Muscle layer of colon (tissue), 2 donors: ENCODE measurements around the gene NALCN.

Source experiments
- H3K27ac ChIP-seq: one replicate; pipeline ENCODE4 v1.7.0; 2013; ENCODE audit warnings: low read depth, mild to moderate bottlenecking, low read length, moderate library complexity
- H3K27me3 ChIP-seq, 2 donors: one replicate each; pipeline ENCODE4 v1.7.0; 2013; ENCODE audit warnings: low read length in 2 of 2, mild to moderate bottlenecking in 2 of 2; ENCODE audit not compliant: insufficient read depth in 2 of 2, control insufficient read depth in 1 of 2
- H3K36me3 ChIP-seq: one replicate; pipeline ENCODE4 v1.7.0; 2013; ENCODE audit warnings: mild to moderate bottlenecking, low read length; ENCODE audit not compliant: insufficient read depth
- H3K4me1 ChIP-seq: one replicate; pipeline ENCODE4 v1.7.0; 2013; ENCODE audit warnings: mild to moderate bottlenecking, low read length; ENCODE audit not compliant: insufficient read depth
- H3K4me3 ChIP-seq, 2 donors: one replicate each; pipeline ENCODE4 v1.7.0; 2013; ENCODE audit warnings: low read length in 2 of 2, low read depth in 1 of 2, mild to moderate bottlenecking in 1 of 2, moderate library complexity in 1 of 2
- H3K9ac ChIP-seq: one replicate; pipeline ENCODE4 v1.7.0; 2013; ENCODE audit warnings: low read length
- H3K9me3 ChIP-seq: one replicate; pipeline ENCODE4 v1.7.0; 2013; ENCODE audit warnings: mild to moderate bottlenecking, low read length
- donor health status: abdominal sarcoma.
- donor health status: Adenocarcinoma of cecum.

NALCN gene

GRCh38 chr13:101447852-101448251, 31.5 kb upstream of the NALCN start:
- no peak overlapping the region for H3K9ac ChIP-seq
- H3K36me3 ChIP-seq, result no peaks in the 10 kb centered on the region
- H3K4me3 ChIP-seq, result no peak overlapping the region
- H3K9me3 ChIP-seq, result no peaks in the 10 kb centered on the region
- H3K27ac ChIP-seq, result no peak overlapping the region
- H3K27me3 ChIP-seq, result no peaks in the 10 kb centered on the region
- no peaks in the 10 kb centered on the region for H3K4me1 ChIP-seq

DNA sequence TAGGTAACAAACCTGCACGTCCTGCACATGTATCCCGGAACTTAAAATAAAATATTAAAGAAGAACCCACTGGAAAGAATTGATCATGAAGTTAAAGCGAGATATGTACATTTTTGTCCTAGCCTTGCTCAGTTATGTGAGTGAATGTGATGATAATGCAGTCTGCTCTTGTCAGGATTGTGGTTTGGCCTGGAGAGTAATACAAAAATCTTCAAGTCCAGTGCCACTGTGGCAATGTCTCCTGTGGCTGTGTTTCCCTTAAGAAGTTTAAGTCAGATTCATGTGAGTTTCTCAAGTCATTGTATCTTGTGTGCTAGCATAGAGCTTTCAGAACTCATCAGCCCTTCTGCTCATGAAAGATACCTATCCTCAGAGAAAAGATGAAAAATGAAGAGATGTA, 18.2 kb upstream of the NALCN start:
- no peak overlapping the region for H3K9ac ChIP-seq
- H3K27me3 ChIP-seq, result no peaks in the 10 kb centered on the region
- H3K36me3 ChIP-seq, result no peaks in the 10 kb centered on the region
- no peak overlapping the region for H3K27ac ChIP-seq
- H3K9me3 ChIP-seq, result no peaks in the 10 kb centered on the region
- H3K4me3 ChIP-seq, result no peak overlapping the region
- no peaks in the 10 kb centered on the region for H3K4me1 ChIP-seq

DNA sequence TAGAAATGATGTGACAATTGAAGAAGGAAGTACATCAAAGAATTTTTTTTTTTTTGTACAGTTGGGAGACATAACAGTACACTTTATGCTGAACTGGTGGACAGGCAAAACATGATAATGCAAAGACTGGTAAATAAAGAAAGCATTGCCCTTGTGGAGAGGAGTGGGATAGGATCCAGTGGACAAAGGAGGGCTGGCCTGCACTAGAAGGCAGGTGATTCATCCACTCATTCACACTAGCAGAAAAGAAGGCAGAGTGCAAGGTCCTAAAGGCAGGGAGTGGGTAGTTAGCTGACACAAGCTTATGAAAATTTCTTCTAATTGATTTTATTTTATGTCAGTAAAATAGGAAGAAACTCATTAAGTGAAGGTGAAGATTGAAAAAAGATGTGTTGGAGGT, 17.6 kb upstream of the NALCN start:
- H3K27ac ChIP-seq, result no peak overlapping the region
- H3K36me3 ChIP-seq, result no peaks in the 10 kb centered on the region
- H3K9ac ChIP-seq, result no peak overlapping the region
- H3K4me3 ChIP-seq, result no peak overlapping the region
- H3K9me3 ChIP-seq, result no peaks in the 10 kb centered on the region
- no peaks in the 10 kb centered on the region for H3K4me1 ChIP-seq
- no peaks in the 10 kb centered on the region for H3K27me3 ChIP-seq

DNA sequence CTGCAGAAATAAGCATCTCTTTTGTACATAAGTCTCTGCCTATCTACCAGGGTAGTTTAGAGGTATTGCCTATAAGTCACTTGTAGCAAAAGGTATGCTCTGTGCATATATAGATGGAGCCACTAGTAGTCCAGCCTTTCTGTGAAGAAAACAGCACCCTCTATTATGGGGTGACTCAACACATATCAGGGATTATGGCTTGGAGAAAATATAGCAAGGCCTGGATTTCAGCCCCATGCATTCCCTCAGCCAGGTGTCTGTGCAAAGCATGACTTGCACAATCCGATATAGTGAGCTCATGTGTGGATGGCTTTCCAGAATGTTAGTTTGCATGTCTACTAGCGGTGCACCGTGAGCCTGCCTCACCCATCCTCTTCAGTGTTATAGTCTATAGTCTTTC, 13.4 kb upstream of the NALCN start:
- Histone ChIP-seq H3K9me3 (no peaks in the 10 kb centered on the region), H3K27ac (no peak overlapping the region), H3K9ac (no peak overlapping the region), H3K27me3 (no peaks in the 10 kb centered on the region), H3K36me3 (no peaks in the 10 kb centered on the region), H3K4me1 (no peaks in the 10 kb centered on the region), H3K4me3 (no peak overlapping the region)

GRCh38 chr13:101425623-101426022, 9.3 kb upstream of the NALCN start:
- Histone ChIP-seq H3K27me3 (no peaks in the 10 kb centered on the region), H3K9ac (no peak overlapping the region), H3K36me3 (no peaks in the 10 kb centered on the region), H3K4me1 (no peaks in the 10 kb centered on the region), H3K4me3 (no peak overlapping the region), H3K27ac (no peak overlapping the region), H3K9me3 (no peaks in the 10 kb centered on the region)

DNA sequence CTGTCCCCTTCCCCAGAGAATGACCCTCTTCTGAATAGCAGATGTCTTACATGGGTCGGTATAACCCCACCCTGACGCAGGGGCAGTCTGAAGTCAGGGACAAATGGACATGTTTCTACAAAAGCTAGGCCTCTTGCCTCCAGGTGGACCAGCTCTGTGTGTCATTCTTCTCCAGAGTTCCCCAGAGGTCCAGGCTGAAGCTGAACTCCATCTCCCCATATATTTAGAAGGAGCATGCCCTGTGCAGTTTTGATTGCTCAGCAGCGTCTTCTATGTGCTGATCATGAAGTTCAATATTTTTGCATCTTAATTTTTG, 8.8 kb upstream of the NALCN start:
- H3K36me3 ChIP-seq, result no peaks in the 10 kb centered on the region
- no peak overlapping the region for H3K27ac ChIP-seq
- H3K4me3 ChIP-seq, result no peak overlapping the region
- H3K9me3 ChIP-seq, result no peaks in the 10 kb centered on the region
- no peaks in the 10 kb centered on the region for H3K4me1 ChIP-seq
- H3K9ac ChIP-seq, result no peak overlapping the region
- H3K27me3 ChIP-seq, result no peaks in the 10 kb centered on the region

DNA sequence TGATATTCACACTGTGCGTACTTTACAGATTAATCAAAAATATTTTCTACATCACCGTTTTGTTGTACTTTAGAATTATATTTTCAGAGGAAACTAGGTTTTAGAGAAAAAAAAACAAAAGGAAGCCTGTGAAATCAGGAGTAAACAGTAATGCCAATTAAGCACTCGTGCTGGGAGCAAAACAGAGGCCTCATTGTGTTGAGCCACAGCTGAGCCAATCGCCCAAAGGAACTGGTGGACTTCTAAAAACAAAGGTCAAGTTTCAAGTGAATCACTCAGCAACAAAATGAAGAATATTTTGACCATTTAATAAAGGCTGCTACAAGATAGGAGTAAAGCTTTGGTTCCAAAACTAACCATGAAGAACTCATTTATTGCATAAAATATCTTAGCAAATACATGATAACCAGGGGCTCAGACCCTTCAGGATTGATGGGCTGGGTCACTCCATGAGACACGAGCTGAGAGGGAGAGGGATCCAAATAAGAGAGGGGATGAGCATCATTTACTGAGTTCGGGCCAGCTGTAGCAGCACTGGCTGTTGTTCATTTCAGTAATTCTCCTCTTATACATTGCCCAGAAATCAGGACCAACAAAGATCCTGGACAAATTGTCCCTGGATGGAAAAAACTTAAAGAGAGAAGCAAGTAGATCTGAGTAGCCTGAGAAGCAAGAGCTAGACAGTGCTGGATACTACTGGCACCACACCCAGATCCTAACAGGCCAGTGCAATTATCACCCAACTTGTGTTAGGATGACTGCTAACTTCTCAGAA, 8.3 kb upstream of the NALCN start:
- no peaks in the 10 kb centered on the region for H3K9me3 ChIP-seq
- no peak overlapping the region for H3K9ac ChIP-seq
- no peaks in the 10 kb centered on the region for H3K27me3 ChIP-seq
- H3K4me1 ChIP-seq, result no peaks in the 10 kb centered on the region
- H3K36me3 ChIP-seq, result no peaks in the 10 kb centered on the region
- no peak overlapping the region for H3K27ac ChIP-seq
- no peak overlapping the region for H3K4me3 ChIP-seq

DNA sequence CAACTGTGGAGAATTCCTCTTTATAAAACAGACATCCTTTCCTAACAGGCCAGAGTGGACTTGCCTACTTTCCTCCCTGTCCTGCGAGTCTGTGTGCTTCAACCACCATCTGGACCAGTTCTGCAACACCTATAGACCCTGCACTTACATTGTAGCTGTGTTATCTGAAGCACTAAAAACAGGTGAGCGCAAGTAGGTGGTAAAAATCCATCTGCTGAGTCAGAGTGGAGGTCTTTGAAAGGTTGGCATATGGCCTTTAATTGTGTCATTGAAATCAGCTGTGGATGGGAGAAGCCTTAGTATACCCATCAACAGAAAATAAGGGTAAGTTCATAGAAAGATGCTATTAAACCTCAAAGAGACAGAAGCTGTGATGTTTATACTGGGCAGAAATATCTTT, 7.6 kb upstream of the NALCN start:
- no peak overlapping the region for H3K9ac ChIP-seq
- no peaks in the 10 kb centered on the region for H3K27me3 ChIP-seq
- H3K9me3 ChIP-seq, result no peaks in the 10 kb centered on the region
- H3K27ac ChIP-seq, result no peak overlapping the region
- no peaks in the 10 kb centered on the region for H3K4me1 ChIP-seq
- H3K4me3 ChIP-seq, result no peak overlapping the region
- no peaks in the 10 kb centered on the region for H3K36me3 ChIP-seq

DNA sequence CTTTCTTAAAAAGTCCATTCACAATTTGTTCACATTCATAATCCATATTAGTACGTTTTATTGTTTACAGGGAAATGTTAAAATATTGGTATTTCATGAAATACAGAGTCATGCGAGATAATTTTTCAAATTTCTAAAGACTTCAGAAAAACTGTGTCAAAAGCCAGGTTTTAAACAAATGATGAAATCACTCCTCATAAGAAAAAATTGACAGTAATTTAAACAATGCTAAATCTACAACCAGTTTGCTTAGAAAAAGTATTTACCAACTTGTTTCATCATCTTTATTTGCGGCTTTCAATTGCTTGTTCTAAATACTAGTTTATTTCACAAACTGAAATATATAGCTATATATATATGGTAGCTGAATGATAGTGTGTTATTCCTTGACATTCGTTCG, 1.2 kb upstream of the NALCN start:
- Histone ChIP-seq H3K9me3 (no peaks in the 10 kb centered on the region), H3K27ac (no peak overlapping the region), H3K9ac (no peak overlapping the region), H3K36me3 (no peaks in the 10 kb centered on the region), H3K4me3 (no peak overlapping the region), H3K4me1 (no peaks in the 10 kb centered on the region), H3K27me3 (peaks cover 7 to 14% of the 10 kb centered on the region in 2 donors)

GRCh38 chr13:101417043-101417406, 717 bp upstream of the NALCN start:
- no peak overlapping the region for H3K27ac ChIP-seq
- H3K9me3 ChIP-seq, result no peaks in the 10 kb centered on the region
- H3K4me1 ChIP-seq, result no peaks in the 10 kb centered on the region
- no peaks in the 10 kb centered on the region for H3K36me3 ChIP-seq
- H3K9ac ChIP-seq, result no peak overlapping the region
- peaks cover 7 to 14% of the 10 kb centered on the region in 2 donors for H3K27me3 ChIP-seq
- H3K4me3 ChIP-seq, result peak overlapping the region in 1 of 2 donors; percentile 20

DNA sequence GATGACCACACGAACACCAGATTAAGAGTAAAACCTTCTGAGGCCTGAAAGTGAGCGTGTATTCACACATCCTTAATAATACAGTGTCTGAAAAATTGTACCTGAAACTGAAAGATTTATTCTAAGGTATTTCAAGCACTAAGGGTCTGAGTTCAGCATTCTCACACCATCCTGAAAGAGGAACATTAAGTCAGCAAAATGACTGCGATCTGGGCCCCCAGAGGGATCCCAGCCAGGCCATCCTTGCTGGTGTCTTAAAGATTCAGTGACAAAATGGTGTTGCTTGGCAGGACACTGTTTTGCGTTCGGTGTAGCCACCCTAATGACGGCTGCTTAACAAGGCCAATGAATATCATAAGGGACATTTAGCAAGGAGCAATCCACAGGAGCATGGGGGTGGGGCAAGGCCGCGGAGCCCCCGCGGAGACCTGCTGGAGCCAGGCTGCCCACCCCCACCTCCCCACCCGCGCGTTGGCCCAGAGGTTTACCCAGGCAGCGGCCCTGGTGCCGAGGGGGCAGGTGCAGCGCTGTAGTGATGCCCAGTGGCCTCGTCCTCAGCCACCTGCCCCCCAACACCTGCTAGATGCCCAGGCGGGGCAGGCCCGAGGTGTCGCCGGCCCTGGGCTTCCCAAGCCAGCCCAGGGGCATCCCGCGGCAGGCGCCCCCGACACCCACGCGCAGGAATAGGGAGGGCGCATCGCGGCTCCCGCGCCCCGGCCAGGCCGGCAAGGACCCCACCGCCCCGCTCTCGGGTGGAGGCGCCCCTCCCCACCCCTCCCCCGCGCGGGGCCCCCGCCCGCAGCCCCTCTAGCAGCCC, 742 bp downstream of the NALCN start:
- Histone ChIP-seq H3K4me3 (no peak overlapping the region), H3K9me3 (no peaks in the 10 kb centered on the region), H3K27ac (no peak overlapping the region), H3K9ac (no peak overlapping the region), H3K4me1 (no peaks in the 10 kb centered on the region), H3K36me3 (no peaks in the 10 kb centered on the region), H3K27me3 (peaks cover 7 to 14% of the 10 kb centered on the region in 2 donors)

DNA sequence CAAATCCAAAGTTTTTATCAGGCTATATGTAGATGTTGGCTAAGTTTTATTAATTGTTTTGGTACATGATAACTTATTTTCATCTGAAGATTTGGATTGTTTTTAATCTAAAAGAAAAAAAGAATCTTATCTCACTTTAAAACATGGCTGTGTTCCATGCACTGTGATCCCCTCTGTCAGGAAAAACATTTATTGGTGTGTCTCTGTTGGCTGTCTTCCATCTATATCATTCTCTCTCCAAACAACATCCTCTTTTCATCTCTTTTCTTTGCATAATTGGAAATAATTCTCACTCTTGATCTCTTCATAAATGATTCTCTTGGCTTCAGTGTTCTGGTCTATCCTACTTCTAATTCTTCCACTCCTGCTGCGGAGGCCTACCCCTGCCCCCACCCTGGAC, 4.2 kb downstream of the NALCN start:
- H3K4me3 ChIP-seq, result no peak overlapping the region
- H3K36me3 ChIP-seq, result no peaks in the 10 kb centered on the region
- H3K9me3 ChIP-seq, result no peaks in the 10 kb centered on the region

More for the DNA sequence above, 4.2 kb downstream of the NALCN start:
- no peaks in the 10 kb centered on the region for H3K4me1 ChIP-seq
- H3K27me3 ChIP-seq, result peaks cover 4 to 12% of the 10 kb centered on the region in 2 donors
- no peak overlapping the region for H3K9ac ChIP-seq
- no peak overlapping the region for H3K27ac ChIP-seq
